HFFc6 (cell line): Measurements from ENCODE around the gene DOCK11. TPM values are rescaled to one million over a fixed set of nuclear protein-coding genes. Genes with fewer than 3 reads are reported as not detected.

Experiments used
- DNase-seq: peaks from one replicate; pipeline ENCODE4 v3.0.0-alpha.2; 2018
- H3K27ac Mint-ChIP-seq: 2 replicates; pipeline ENCODE4 v1.8.0; 2020; ENCODE audit warnings: mild to moderate bottlenecking, mixed read lengths
- H3K27me3 Mint-ChIP-seq: 2 replicates; pipeline ENCODE4 v1.8.0; 2021; ENCODE audit warnings: mild to moderate bottlenecking, moderate library complexity, mixed read lengths; ENCODE audit not compliant: insufficient read depth
- H3K36me3 Mint-ChIP-seq: 2 replicates; pipeline ENCODE4 v1.8.0; 2021; ENCODE audit warnings: low read depth, mixed read lengths
- H3K4me1 Mint-ChIP-seq: 2 replicates; pipeline ENCODE4 v1.8.0; 2020; ENCODE audit warnings: low read depth, mixed read lengths
- H3K4me3 Mint-ChIP-seq: 2 replicates; pipeline ENCODE4 v1.8.0; 2020; ENCODE audit warnings: mild to moderate bottlenecking, moderate library complexity, mixed read lengths
- H3K9me3 Mint-ChIP-seq: 2 replicates; pipeline ENCODE4 v1.8.0; 2020; ENCODE audit warnings: mild to moderate bottlenecking, mixed read lengths
- total RNA-seq, 6 experiments: library from RNA; stranded (reverse); fragmentation: NEBNext Ultra II Directional; extraction: Animal tissue kit (Norgen Biotek cat#: 25700); gene quantifications; 2 replicates in 1 of 6; 3 replicates in 5 of 6; pipeline ENCODE4 v1.2.3, GENCODE V29; 2021
- TF ChIP-seq, protein P1 (sequence below): fragments of 200-600 bp; sonication (generic); IDR thresholded peaks from 2 replicates; pipeline ENCODE4 v1.5.0; 2021; ENCODE audit warnings: antibody characterized with exemption, mild to moderate bottlenecking

DOCK11 gene
- total RNA-seq, 6 experiments from 2014 or later, result 16.2 to 18.2 (median 17.7) TPM

DNA sequence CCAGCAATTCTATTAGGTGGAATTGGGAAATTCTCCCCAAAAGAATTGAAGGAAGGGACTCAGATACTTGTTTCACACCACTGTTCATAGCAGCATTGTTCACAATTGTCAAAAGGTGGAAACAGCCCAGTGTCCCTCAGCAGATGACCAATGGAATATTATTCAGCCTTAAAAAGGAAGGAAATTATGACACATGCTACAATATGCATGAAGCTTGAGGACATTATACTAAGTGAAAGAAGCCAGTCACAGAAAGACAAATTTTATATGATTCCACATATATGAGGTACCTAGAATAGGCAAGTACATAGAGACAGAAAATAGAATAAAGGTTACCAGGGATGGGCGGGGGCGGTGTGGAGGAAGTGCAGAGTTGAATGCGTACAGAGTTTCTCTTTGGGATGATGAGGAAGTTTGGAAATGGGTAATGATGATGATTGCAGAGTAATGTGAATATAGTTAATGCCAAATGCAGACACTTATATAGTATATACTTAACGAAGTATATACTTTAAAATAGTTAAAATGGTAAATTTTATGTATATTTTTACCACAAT is 29.6 kb downstream of the DOCK11 start:
- Mint-ChIP-seq H3K36me3 (peaks cover 6% of the 10 kb centered on the region; the same call in 1 of the 2 replicates), H3K4me3 (no peak overlapping the region), H3K27ac (no peak overlapping the region), H3K9me3 (no peaks in the 10 kb centered on the region), H3K27me3 (no peaks in the 10 kb centered on the region; the same call in 1 of the 2 replicates), H3K4me1 (peaks cover 63% of the 10 kb centered on the region)
- no peak for DNase-seq
- TF ChIP-seq, protein P1, sequence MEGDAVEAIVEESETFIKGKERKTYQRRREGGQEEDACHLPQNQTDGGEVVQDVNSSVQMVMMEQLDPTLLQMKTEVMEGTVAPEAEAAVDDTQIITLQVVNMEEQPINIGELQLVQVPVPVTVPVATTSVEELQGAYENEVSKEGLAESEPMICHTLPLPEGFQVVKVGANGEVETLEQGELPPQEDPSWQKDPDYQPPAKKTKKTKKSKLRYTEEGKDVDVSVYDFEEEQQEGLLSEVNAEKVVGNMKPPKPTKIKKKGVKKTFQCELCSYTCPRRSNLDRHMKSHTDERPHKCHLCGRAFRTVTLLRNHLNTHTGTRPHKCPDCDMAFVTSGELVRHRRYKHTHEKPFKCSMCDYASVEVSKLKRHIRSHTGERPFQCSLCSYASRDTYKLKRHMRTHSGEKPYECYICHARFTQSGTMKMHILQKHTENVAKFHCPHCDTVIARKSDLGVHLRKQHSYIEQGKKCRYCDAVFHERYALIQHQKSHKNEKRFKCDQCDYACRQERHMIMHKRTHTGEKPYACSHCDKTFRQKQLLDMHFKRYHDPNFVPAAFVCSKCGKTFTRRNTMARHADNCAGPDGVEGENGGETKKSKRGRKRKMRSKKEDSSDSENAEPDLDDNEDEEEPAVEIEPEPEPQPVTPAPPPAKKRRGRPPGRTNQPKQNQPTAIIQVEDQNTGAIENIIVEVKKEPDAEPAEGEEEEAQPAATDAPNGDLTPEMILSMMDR, result no peak

DNA sequence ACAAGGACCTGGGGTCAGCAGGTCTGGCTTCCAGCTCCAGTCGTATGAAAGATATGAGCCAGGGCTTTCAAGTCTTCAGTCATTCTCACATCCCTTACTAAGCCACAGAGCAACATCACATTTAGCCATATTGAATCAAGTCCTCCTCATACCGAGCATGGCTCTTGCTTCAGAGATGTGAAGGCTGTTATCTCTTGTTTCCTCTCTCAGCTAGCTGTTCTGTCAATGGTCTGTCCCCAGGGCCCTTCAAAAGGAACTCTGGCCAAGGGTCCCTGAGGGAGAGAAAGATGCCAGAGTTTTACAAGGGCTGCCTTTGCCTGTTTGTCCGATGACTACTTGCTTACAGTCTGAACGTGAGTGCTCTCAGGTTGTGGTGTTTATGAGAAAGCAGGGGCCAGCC is 30.5 kb downstream of the DOCK11 start:
- DNase-seq, result no peak
- H3K27ac Mint-ChIP-seq, result peak overlapping the region; percentile 65; the same call in 1 of the 2 replicates
- no peaks in the 10 kb centered on the region; the same call in 1 of the 2 replicates for H3K27me3 Mint-ChIP-seq
- no peak overlapping the region for H3K4me3 Mint-ChIP-seq
- H3K4me1 Mint-ChIP-seq, result peaks cover 63% of the 10 kb centered on the region
- TF ChIP-seq, protein P1, result no peak
- peaks cover 6% of the 10 kb centered on the region; the same call in 1 of the 2 replicates for H3K36me3 Mint-ChIP-seq
- no peaks in the 10 kb centered on the region for H3K9me3 Mint-ChIP-seq

DNA sequence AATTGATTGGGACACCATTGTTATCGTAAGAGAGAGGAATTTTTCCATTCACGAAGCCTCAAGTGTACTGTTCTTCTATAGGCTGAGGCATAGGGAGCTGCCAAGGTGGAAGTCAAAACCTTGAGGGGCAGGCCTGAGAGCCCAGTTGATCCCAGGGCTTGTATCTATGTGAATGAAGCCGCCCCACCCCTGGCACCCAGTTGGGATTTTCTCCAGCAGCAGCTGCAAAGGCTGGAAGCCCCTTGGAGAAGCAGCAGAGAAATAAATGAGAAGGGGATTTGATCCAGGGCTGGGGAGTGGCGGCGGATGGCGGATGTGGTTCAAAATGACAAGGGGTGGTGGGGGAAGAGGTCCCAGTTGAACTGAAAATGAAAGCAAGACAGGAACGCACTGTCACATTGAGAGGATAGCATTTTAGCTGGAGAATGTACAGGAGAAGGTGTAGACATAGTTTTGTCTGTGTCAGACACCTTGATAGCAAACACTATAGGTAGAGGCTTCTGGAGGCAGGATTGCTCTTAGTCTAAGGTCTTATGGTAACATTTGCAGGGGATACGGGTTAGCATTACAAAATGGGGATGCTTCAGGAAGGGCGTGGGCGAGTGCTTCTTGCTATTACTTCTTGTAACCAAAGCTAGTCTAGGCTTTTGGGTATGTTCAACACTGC is 32.6 kb downstream of the DOCK11 start:
- DNase-seq, result no peak
- TF ChIP-seq, protein P1, result no peak
- Mint-ChIP-seq H3K27me3 (no peaks in the 10 kb centered on the region; the same call in 1 of the 2 replicates), H3K4me3 (no peak overlapping the region), H3K4me1 (peaks cover 50% of the 10 kb centered on the region), H3K9me3 (no peaks in the 10 kb centered on the region), H3K27ac (no peak overlapping the region), H3K36me3 (peaks cover 6% of the 10 kb centered on the region; the same call in 1 of the 2 replicates)

DNA sequence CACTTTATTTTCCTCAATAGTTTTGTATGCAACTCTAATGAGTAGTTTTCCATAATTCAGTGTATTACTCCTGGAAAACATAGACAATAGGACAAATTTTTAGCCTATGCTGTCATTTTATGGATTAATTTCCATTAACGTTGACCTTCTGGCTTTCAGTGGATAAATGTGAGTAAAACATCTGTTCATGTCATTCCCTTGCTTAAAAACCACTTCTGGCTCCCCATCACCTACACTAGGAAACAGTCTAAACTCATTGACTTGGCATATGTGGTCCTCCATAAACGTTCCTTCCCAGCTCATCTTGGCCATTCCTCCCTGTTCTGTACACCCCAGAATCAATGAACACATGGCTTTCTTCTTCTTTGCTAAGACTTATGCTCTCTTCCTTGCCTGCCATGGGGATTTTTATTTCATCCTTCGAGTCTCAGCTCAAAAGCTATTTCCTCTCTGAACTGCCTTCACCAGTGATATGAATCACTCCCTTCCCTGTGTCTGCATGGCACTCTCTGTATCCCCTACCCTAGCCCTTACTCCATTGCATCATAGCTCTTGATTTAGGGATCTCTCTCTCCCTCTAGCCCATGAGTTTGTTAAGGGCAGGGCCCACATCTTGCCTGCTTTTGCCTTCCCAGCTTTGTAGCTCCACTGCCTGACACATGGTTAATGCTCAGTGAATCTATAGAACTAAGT is 34.8 kb downstream of the DOCK11 start:
- Mint-ChIP-seq H3K9me3 (no peaks in the 10 kb centered on the region), H3K27me3 (no peaks in the 10 kb centered on the region; the same call in 1 of the 2 replicates), H3K4me1 (peaks cover 51% of the 10 kb centered on the region), H3K4me3 (peak overlapping the region; percentile 49; the same call in 1 of the 2 replicates), H3K27ac (peak overlapping the region; percentile 83), H3K36me3 (peaks cover 6% of the 10 kb centered on the region; the same call in 1 of the 2 replicates)
- DNase-seq, result no peak
- TF ChIP-seq, protein P1, result no peak

DNA sequence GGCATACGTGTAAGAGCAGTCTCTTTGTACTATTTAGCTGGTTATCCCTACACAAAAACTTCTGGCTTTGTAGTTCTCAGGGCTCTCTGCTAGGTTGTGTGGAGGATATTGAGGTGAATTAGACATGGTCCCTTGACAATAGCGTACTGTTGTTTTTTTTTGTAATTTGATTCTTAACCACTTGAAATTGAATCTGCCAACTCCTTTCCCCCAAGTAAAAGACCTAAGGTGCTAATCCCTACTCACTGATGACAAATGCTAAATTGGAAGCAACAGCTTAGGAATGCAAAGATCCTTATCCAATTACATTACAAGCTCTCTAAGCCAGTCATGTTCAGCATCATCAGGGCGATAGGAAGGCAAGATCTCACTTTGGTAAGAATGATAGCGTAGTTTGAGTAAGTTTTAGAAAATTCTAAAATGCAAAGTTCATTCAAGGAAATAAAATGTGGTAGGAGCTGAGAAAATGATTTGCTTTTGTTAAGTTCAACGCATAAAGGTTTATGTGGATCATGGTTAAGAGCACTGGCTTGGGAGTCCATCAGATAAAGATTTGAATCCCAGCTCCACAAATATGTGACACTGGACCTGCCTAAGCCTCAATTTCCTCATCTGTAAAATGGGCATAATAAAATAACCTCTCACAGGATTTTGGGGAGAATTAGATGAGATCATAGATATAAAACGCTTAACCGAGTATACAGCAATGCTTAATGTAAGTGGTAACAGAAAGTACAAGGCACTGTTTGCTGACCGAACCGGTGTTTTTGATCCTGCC is 39.3 kb downstream of the DOCK11 start:
- no peaks in the 10 kb centered on the region for H3K27me3 Mint-ChIP-seq
- no peak overlapping the region for H3K27ac Mint-ChIP-seq
- H3K9me3 Mint-ChIP-seq, result no peaks in the 10 kb centered on the region
- no peak for DNase-seq
- TF ChIP-seq, protein P1, result no peak
- no peaks in the 10 kb centered on the region for H3K36me3 Mint-ChIP-seq
- H3K4me1 Mint-ChIP-seq, result peaks cover 37% of the 10 kb centered on the region
- H3K4me3 Mint-ChIP-seq, result no peak overlapping the region
